ENCODE measurements around the gene ADSL.

DNA sequence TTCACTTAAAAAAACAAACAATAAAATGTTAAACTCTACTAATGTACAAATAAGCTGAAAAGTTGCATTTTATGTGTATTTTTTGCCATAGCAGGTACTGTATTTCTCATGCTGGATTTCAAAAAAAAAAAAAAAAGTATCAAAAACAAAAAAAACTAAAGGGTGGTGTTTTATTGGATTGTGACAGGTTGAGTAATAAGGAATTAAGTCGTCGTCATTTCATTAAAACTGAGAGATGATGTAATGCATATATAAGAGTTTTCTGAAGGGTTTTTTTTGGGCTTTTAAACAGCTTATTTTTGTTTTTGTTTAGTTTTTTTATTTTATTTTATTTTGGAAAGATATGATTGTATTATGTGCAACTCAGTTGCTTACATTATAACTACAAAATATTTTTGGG lies 10.9 kb upstream of the ADSL start:
- TF ChIP-seq, protein P1, sequence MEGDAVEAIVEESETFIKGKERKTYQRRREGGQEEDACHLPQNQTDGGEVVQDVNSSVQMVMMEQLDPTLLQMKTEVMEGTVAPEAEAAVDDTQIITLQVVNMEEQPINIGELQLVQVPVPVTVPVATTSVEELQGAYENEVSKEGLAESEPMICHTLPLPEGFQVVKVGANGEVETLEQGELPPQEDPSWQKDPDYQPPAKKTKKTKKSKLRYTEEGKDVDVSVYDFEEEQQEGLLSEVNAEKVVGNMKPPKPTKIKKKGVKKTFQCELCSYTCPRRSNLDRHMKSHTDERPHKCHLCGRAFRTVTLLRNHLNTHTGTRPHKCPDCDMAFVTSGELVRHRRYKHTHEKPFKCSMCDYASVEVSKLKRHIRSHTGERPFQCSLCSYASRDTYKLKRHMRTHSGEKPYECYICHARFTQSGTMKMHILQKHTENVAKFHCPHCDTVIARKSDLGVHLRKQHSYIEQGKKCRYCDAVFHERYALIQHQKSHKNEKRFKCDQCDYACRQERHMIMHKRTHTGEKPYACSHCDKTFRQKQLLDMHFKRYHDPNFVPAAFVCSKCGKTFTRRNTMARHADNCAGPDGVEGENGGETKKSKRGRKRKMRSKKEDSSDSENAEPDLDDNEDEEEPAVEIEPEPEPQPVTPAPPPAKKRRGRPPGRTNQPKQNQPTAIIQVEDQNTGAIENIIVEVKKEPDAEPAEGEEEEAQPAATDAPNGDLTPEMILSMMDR (conservative IDR thresholded peaks at IDR 0.05; ENCODE audit: low read length): no peak
- TF ChIP-seq EZH2phosphoT487 (IDR thresholded peaks at IDR 0.05; ENCODE audit: borderline replicate concordance, low read depth, low read length): no peak
